ENCODE results near the gene TRIM9.

TRIM9 gene

GRCh38 chr14:51094901-51095853, at the start of gene TRIM9:
Gene TRIM9 (minus strand): TSS chr14:51095105. CDS start chr14:51094939, 166 bp downstream.
- DNase-seq (ENCODE audit: low read depth): no peak

- DNase-seq (ENCODE audit: low read depth): no peak
Measured at GRCh38 chr14:51140856-51141255, 46.0 kb upstream of the TRIM9 start.

- no peak for DNase-seq (ENCODE audit: low read depth)
Measured at GRCh38 chr14:51140338-51140737, 45.4 kb upstream of the TRIM9 start.

GRCh38 chr14:51139121-51139681, 44.3 kb upstream of the TRIM9 start:
- DNase-seq (ENCODE audit: low read depth): no peak

- DNase-seq (ENCODE audit: low read depth): no peak
Measured at GRCh38 chr14:51138404-51139103, 43.6 kb upstream of the TRIM9 start.

GRCh38 chr14:51131516-51131915, 36.6 kb upstream of the TRIM9 start:
- DNase-seq (ENCODE audit: low read depth): no peak

GRCh38 chr14:51129130-51129529, 34.2 kb upstream of the TRIM9 start:
- no peak for DNase-seq (ENCODE audit: low read depth)

GRCh38 chr14:51124029-51124428, 29.1 kb upstream of the TRIM9 start:
- DNase-seq (ENCODE audit: low read depth): no peak

- no peak for DNase-seq (ENCODE audit: low read depth)
Measured at GRCh38 chr14:51121096-51121495, 26.2 kb upstream of the TRIM9 start.

- DNase-seq (ENCODE audit: low read depth): no peak
Measured at GRCh38 chr14:51119411-51120051, 24.6 kb upstream of the TRIM9 start.

GRCh38 chr14:51118993-51119392, 24.1 kb upstream of the TRIM9 start:
- DNase-seq (ENCODE audit: low read depth): no peak

GRCh38 chr14:51117593-51117992, 22.7 kb upstream of the TRIM9 start:
- DNase-seq (ENCODE audit: low read depth): no peak

- DNase-seq (ENCODE audit: low read depth): no peak
Measured at GRCh38 chr14:51116682-51117081, 21.8 kb upstream of the TRIM9 start.

GRCh38 chr14:51109651-51110050, 14.7 kb upstream of the TRIM9 start:
- DNase-seq (ENCODE audit: low read depth): no peak

- DNase-seq (ENCODE audit: low read depth): no peak
Measured at GRCh38 chr14:51107801-51108200, 12.9 kb upstream of the TRIM9 start.

- DNase-seq (ENCODE audit: low read depth): no peak
Measured at GRCh38 chr14:51104467-51104866, 9.6 kb upstream of the TRIM9 start.

GRCh38 chr14:51097287-51097686, 2.4 kb upstream of the TRIM9 start:
- no peak for DNase-seq (ENCODE audit: low read depth)

- DNase-seq (ENCODE audit: low read depth): no peak
Measured at GRCh38 chr14:51096870-51097269, 2.0 kb upstream of the TRIM9 start.

GRCh38 chr14:51095854-51096823, 1.2 kb upstream of the TRIM9 start:
- no peak for DNase-seq (ENCODE audit: low read depth)

GRCh38 chr14:51094282-51094821, 553 bp downstream of the TRIM9 start:
- DNase-seq (ENCODE audit: low read depth): no peak
